Panc1 (cell line): ENCODE results near the gene BACH2. TPM values are rescaled to one million over a fixed set of nuclear protein-coding genes. Genes with fewer than 3 reads are reported as not detected.

Experiments
- ATAC-seq: fragments of 200-7000 bp; cut with Tn5 transposase; 2 replicates; pipeline ENCODE4 v1.9.1; 2020; ENCODE audit warnings: mild to moderate bottlenecking, moderate library complexity
- BruUV-seq: library from RNA; stranded (reverse); fragments of 400-500 nt; replicated peaks from 2 replicates; lab custom pipeline; 2021; lab: Mats Ljungman, UMichigan
- CTCF ChIA-PET: fragments of 300-600 bp; sonication (Branson Sonifier 250); formaldehyde crosslinking; loops from one replicate; lab custom pipeline; 2022; ENCODE audit warnings: antibody characterized with exemption; lab: Charles Lee
- POLR2A ChIA-PET: fragments of 300-600 bp; sonication (Branson Sonifier 250); formaldehyde crosslinking; loops from one replicate; lab custom pipeline; 2022; ENCODE audit warnings: antibody characterized with exemption; lab: Charles Lee
- DNase-seq: peaks from one replicate; pipeline ENCODE4 v3.0.0-alpha.2; 2010; ENCODE audit warnings: low read depth, low spot score
- H3K27ac ChIP-seq: 2 replicates; pipeline ENCODE4 v1.5.1; 2011; ENCODE audit warnings: mild to moderate bottlenecking, low read length, inconsistent platforms
- H3K27me3 ChIP-seq: fragments of 200-500 bp; sonication (Bioruptor generic); 2 replicates; pipeline ENCODE4 v1.6.0; 2014; ENCODE audit warnings: low read length, inconsistent platforms; ENCODE audit not compliant: control insufficient read depth, insufficient read depth
- H3K36me3 ChIP-seq: fragments of 200-500 bp; sonication (Bioruptor generic); 2 replicates; pipeline ENCODE4 v1.5.1; 2014; ENCODE audit warnings: inconsistent platforms, mild to moderate bottlenecking, low read length, moderate library complexity; ENCODE audit not compliant: control insufficient read depth, insufficient read depth
- H3K4me1 ChIP-seq: 2 replicates; pipeline ENCODE4 v1.5.1; 2011; ENCODE audit warnings: inconsistent platforms, mild to moderate bottlenecking, low read length, moderate library complexity; ENCODE audit not compliant: control insufficient read depth, insufficient read depth
- H3K4me3 ChIP-seq, 2 experiments: 2 replicates each; pipeline ENCODE4 v1.5.1; 2011 to 2012; ENCODE audit warnings: low read depth in 2 of 2, low read length in 2 of 2, mild to moderate bottlenecking in 2 of 2, inconsistent platforms in 1 of 2, moderate library complexity in 1 of 2
- H3K9me3 ChIP-seq: fragments of 200-500 bp; sonication (Bioruptor generic); 2 replicates; pipeline ENCODE4 v1.5.1; 2014; ENCODE audit warnings: low read depth, mild to moderate bottlenecking, inconsistent platforms, low read length, moderate library complexity; ENCODE audit not compliant: control insufficient read depth, insufficient read depth
- POLR2AphosphoS5 ChIP-seq: IDR thresholded peaks from 2 replicates; pipeline ENCODE4 v1.6.1; 2012; ENCODE audit warnings: mild to moderate bottlenecking, low read depth, low read length, moderate library complexity
- REST ChIP-seq, 2 experiments: IDR thresholded peaks; 2 replicates each; pipeline ENCODE4 v1.6.1; 2011 to 2012; ENCODE audit warnings: low read depth in 2 of 2, control low read depth in 1 of 2, low read length in 1 of 2, mild to moderate bottlenecking in 1 of 2, moderate library complexity in 1 of 2; ENCODE audit not compliant: insufficient read depth in 1 of 2
- SIN3A ChIP-seq: IDR thresholded peaks from 2 replicates; pipeline ENCODE4 v1.6.1; 2012; ENCODE audit warnings: low read depth, mild to moderate bottlenecking, low read length, moderate library complexity, borderline replicate concordance; ENCODE audit not compliant: insufficient read depth
- TCF7L2 ChIP-seq: IDR thresholded peaks from 2 replicates; pipeline ENCODE4 v1.6.1; 2011; ENCODE audit warnings: mild to moderate bottlenecking, low read depth, low read length, inconsistent platforms
- in situ Hi-C: cut with HindIII; loops from 2 replicates; pipeline ENCODE4 v1.10.0; 2016; ENCODE audit warnings: low sequenced_read_pairs, low pct_unique_long_range_greater_than_20kb
- intact Hi-C: fragments of 100-400 bp; cut with micrococcal nuclease; formaldehyde crosslinking; loops from one replicate; pipeline ENCODE4 v1.10.0; 2022; ENCODE audit not compliant: unreplicated experiment
- total RNA-seq: library from RNA; stranded (reverse); gene quantifications from one replicate; pipeline ENCODE4 v1.2.1, GENCODE V29; 2021; ENCODE audit not compliant: unreplicated experiment
- TF ChIP-seq, protein P1 (sequence below): fragments of 450-650 bp; IDR thresholded peaks from 2 replicates; pipeline ENCODE4 v1.5.1; 2017; ENCODE audit warnings: mild to moderate bottlenecking

BACH2 gene
- total RNA-seq, 1 experiment from 2014 or later: 1.6 TPM

GRCh38 chr6:90175627-90176538 lies 120.8 kb downstream of the BACH2 start:
- H3K27ac ChIP-seq: no peak overlapping the region
- TF ChIP-seq REST (IDR thresholded peaks at IDR 0.05; ENCODE audit: insufficient read depth in 1 of 2, low read depth in 2 of 2, low read length in 1 of 2): no peak
- TF ChIP-seq POLR2AphosphoS5: no peak
- TF ChIP-seq, protein P1, sequence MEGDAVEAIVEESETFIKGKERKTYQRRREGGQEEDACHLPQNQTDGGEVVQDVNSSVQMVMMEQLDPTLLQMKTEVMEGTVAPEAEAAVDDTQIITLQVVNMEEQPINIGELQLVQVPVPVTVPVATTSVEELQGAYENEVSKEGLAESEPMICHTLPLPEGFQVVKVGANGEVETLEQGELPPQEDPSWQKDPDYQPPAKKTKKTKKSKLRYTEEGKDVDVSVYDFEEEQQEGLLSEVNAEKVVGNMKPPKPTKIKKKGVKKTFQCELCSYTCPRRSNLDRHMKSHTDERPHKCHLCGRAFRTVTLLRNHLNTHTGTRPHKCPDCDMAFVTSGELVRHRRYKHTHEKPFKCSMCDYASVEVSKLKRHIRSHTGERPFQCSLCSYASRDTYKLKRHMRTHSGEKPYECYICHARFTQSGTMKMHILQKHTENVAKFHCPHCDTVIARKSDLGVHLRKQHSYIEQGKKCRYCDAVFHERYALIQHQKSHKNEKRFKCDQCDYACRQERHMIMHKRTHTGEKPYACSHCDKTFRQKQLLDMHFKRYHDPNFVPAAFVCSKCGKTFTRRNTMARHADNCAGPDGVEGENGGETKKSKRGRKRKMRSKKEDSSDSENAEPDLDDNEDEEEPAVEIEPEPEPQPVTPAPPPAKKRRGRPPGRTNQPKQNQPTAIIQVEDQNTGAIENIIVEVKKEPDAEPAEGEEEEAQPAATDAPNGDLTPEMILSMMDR: no peak
- no peak for TF ChIP-seq SIN3A
- TF ChIP-seq TCF7L2: no peak
- ATAC-seq (no peak), DNase-seq (no peak)
- ChIA-PET POLR2A (no interaction called here), CTCF (no interaction called here)
- no TSS peak for BruUV-seq
- no peaks in the 10 kb centered on the region for H3K36me3 ChIP-seq
- no peaks in the 10 kb centered on the region for H3K4me1 ChIP-seq
- no peaks in the 10 kb centered on the region for H3K9me3 ChIP-seq
- no peak overlapping the region for H3K4me3 ChIP-seq
- H3K27me3 ChIP-seq: no peaks in the 10 kb centered on the region
- in situ Hi-C loops (no loop called here), intact Hi-C loops (no loop called here)

DNA sequence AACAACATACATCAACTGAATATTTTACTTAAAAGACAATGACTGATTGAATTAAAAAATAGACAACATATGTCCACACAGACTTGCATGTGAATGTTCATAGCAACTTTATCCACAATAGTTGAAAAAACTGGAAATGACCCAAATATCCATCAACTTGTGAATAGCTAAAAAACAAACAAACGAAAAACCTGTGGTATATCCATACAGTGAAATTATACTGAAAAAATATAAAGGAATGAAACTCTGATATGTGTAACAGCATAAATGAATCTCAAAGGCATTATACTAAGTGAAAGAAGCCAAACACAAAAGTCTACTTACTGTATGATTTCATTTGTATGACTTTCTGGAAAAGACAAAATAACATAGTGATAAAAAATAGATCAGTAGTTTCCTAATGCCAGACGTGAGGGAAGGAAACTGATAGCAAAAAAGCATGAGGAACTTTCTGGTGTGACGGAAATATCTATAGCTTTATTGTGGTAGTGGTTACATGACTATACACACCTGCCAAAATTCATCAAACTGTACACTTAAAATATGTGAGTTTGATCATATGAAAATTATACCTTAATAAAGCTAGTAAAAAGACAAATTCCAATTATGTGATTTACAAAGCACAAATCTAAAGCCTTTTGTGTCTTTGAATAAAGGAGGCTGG lies 123.2 kb downstream of the BACH2 start:
- ATAC-seq (no peak), DNase-seq (no peak)
- no peaks in the 10 kb centered on the region for H3K4me1 ChIP-seq
- ChIA-PET POLR2A (no interaction called here), CTCF (no interaction called here)
- H3K27ac ChIP-seq: no peak overlapping the region
- intact Hi-C loops: no loop called here
- no peak overlapping the region for H3K4me3 ChIP-seq
- H3K27me3 ChIP-seq: no peaks in the 10 kb centered on the region
- in situ Hi-C loops: no loop called here
- H3K36me3 ChIP-seq: no peaks in the 10 kb centered on the region
- BruUV-seq: no TSS peak
- no peaks in the 10 kb centered on the region for H3K9me3 ChIP-seq
- TF ChIP-seq POLR2AphosphoS5: no peak
- no peak for TF ChIP-seq SIN3A
- TF ChIP-seq, protein P1: no peak
- no peak for TF ChIP-seq TCF7L2
- no peak for TF ChIP-seq REST (IDR thresholded peaks at IDR 0.05; ENCODE audit: insufficient read depth in 1 of 2, low read depth in 2 of 2, low read length in 1 of 2)
